GM15510 (cell line): ENCODE data around the gene USP48.

ENCODE experiments used
- POLR2A ChIP-seq: IDR thresholded peaks from 3 replicates; pipeline ENCODE4 v1.6.1; 2011; ENCODE audit warnings: borderline replicate concordance; ENCODE audit not compliant: insufficient read length; ENCODE audit errors: extremely low read depth

USP48 gene

GRCh38 chr1:21820597-21821232 is 37.8 kb upstream of the USP48 start:
- no peak for TF ChIP-seq POLR2A

GRCh38 chr1:21818656-21819055 is 35.7 kb upstream of the USP48 start:
- no peak for TF ChIP-seq POLR2A

DNA sequence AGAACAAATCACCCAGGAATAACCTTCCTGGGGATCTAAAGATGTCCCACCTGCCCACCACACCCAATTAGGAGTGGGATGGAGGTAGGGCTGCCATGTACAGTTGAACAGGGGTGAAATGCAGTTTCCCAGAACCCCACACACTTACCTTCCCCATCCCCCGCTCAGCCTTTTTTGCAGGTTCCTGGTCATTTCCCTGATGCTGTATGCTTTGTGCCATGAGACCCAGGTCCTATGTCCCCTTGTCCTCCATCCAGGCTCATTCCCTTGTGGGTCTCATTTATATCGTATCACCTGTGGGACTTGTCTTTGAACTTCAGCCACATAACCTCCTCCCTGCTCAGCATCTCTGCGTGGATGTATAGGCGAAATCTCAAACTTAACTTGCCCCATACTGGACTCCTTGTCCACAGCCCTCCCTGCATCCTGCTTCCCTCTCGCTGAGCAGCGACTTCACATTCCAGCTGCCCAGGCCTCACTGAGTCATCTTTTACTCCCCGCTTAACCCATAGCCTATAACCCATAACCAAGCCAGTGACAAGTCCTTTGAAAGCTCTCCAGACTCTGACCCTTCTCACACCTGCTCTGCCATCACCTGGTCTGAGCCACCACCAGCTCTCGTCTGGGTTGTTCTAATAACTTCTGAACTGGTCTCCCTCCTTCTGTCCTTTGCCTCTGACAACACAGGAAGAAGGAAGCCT is 33.8 kb upstream of the USP48 start:
- no peak for TF ChIP-seq POLR2A

DNA sequence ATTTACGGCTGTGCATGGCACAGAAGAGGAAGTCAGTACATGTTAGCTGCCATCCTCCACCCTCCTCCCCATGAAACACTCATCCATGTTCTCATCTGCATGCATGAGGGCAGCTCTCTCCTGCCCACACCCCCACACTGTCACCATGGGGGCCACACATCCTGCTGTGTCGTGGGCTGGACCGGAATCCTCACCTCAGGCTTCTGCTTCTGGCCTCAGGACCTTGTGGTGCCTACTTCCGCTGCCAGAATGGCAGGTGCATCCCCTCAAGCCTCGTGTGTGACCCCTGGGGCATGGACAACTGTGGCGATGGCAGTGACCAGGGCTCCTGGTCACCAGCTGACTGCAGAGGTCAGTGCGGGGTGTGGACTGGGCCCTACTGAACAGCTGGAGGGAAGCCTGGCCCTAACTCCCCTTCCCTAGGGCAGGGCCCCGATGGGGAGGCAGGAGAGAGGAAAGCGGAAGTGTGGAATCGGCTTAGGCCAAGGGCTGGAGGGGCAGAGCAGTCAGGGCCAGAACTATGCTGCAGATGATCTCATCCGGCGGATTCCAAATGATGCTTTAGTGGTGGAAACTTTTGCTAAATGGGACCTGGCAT is 32.9 kb upstream of the USP48 start:
- TF ChIP-seq POLR2A, result no peak

GRCh38 chr1:21814981-21815582 is 32.1 kb upstream of the USP48 start:
- no peak for TF ChIP-seq POLR2A

GRCh38 chr1:21814241-21814918 is 31.4 kb upstream of the USP48 start:
- no peak for TF ChIP-seq POLR2A

DNA sequence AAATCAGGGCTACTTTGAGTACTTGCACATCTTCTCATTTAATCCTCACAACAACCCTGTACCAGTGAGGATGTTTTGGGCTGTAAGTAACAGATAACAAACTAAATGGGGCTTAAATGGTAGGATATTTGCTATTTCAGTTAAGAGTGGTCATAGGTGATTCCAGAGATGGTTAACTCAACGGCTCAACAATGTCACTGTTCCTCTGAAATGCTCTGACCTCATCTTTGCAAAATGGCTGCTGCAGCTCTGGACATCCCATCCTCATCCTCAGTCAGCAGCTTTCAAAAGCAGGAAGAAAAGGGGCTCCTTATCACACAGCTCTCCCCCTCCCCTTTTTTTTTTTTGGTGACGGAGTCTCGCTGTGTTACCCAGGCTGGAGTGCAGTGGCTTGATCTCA is 30.6 kb upstream of the USP48 start:
- TF ChIP-seq POLR2A, result no peak

DNA sequence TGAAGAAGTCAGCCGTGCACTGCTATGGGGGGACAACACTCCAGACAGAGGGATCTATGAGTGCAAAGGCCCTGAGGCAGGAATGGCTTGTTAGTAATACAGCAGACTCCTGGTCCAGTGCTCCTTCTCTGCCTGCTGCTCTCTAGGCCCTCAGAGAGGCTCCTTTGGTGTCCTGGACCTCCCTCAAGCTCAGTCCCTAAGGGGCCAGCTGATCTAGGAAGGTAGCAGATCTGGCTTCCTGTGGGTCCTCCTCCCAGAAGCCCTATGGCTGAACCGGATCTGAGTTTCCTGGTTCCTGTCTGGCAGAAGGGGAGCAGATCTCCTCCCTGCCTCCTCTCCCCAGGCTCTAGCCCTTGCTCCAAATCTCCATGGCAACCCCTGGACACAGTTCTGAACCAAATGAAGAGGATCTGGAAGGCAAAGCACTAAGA is 28.9 kb upstream of the USP48 start, which contains the start of gene LDLRAD2:
TSS of gene LDLRAD2 (plus strand) at position 391 of the 431 bp plus-strand sequence. CDS start 187 bp downstream, outside the sequence.
- TF ChIP-seq POLR2A, result no peak

DNA sequence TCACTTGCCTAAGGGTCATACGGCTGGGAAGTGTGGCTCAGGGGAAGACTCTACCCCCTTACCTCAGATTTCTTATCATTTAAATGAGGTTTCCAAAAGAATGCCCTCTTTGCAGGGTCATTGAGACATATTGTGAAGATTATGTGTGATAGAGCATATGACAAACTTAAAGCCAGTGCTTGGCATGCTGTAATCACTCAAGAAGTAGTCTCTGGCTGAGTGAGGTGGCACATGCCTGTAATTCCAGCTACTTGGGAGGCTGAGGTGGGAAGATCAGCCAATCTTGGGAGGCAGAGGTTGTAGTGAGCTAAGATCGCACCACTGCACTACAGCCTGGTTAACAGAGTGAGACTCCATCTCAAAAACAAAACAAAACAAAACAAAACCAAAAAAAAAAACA is 21.6 kb upstream of the USP48 start:
- TF ChIP-seq POLR2A, result no peak

- TF ChIP-seq POLR2A, result no peak
Measured at GRCh38 chr1:21801100-21801499, 18.2 kb upstream of the USP48 start.

DNA sequence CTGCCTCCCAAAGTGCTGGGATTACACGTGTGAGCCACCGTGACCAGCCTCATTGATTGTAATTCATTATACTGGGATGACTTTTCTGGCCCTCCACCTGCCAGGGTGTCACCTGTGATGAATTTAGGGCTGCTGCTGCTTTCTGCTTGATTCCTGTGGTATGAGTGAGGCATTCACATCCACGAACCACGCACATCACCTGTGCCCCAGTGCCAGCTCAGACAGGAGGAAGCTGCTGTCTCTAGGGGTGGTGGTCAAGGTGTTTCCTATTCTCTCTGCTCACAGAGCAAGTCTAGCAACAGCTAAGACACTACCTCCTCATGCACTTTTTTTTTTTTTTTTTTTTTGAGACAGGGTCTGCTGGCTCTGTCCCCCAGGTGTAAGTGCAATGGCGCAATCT is 16.8 kb upstream of the USP48 start:
- no peak for TF ChIP-seq POLR2A

GRCh38 chr1:21795075-21795474 is 12.1 kb upstream of the USP48 start:
- no peak for TF ChIP-seq POLR2A

- TF ChIP-seq POLR2A, result no peak
Measured at GRCh38 chr1:21794656-21795055, 11.7 kb upstream of the USP48 start.

- no peak for TF ChIP-seq POLR2A
Measured at GRCh38 chr1:21793104-21793503, 10.2 kb upstream of the USP48 start.

DNA sequence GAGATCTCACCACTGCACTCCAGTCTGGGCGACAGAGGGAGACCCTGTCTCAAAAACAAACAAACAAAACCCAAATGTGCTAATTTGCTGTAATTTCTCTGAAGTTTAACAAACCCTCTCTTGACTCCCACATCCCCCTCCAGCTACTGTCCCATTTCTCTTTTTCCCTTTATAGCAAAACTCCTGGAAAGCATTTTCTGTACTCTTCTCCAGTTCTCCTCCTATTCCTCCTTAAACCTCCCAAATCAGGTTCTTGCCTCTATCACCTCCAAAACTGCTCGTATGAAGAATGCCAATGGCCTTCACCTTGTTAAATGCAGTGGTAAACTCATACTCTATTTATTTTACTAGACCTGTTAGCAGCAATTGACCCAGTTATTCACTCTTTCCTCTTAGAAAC is 3.7 kb upstream of the USP48 start:
- TF ChIP-seq POLR2A, result no peak
